IPS-18a (cell line): ENCODE results near the gene GNAQ.
"Not testable (repeated sequence)": the region's sequence is repeated elsewhere in the genome, so short reads cannot be mapped to it uniquely, and the experiment has no call there.

Source experiments
- H3K27ac ChIP-seq: one replicate; pipeline ENCODE4 v1.5.1; 2013; ENCODE audit warnings: low read length
- H3K27me3 ChIP-seq: one replicate; pipeline ENCODE4 v1.6.1; 2013; ENCODE audit warnings: mild to moderate bottlenecking, low read length; ENCODE audit not compliant: control insufficient read depth, insufficient read depth
- H3K36me3 ChIP-seq: one replicate; pipeline ENCODE4 v1.6.1; 2013; ENCODE audit warnings: low read depth, low read length; ENCODE audit not compliant: control insufficient read depth
- H3K4me1 ChIP-seq: one replicate; pipeline ENCODE4 v1.6.1; 2013; ENCODE audit warnings: low read depth, low read length; ENCODE audit not compliant: control insufficient read depth
- H3K4me3 ChIP-seq: one replicate; pipeline ENCODE4 v1.5.1; 2013; ENCODE audit warnings: low read length
- H3K9ac ChIP-seq: one replicate; pipeline ENCODE4 v1.6.1; 2013; ENCODE audit warnings: mild to moderate bottlenecking, low read length, moderate library complexity
- H3K9me3 ChIP-seq: one replicate; pipeline ENCODE4 v1.6.1; 2013; ENCODE audit warnings: low read depth, low read length; ENCODE audit not compliant: control insufficient read depth

GNAQ gene

DNA sequence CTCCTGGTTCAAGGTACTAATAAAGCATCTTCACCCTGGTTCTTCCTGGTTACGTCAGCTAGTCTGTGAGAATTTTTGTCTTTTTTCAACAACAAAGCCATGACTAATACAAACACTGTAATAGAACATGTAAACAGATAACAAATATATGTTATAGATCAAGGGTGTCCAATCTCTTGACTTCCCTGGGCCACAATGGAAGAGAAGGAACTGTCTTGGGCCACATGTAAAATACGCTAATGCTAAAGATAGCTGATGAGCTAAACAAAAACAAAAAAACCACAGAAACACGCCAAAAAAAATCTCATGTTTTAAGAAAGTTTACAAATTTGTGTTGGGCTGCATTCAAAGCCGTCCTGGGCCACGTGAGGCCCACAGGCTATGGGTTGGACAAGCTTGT is 259.0 kb downstream of the GNAQ start:
- Histone ChIP-seq H3K27ac (no peak overlapping the region), H3K36me3 (no peaks in the 10 kb centered on the region), H3K9me3 (peaks cover 3% of the 10 kb centered on the region), H3K4me1 (no peaks in the 10 kb centered on the region), H3K27me3 (no peaks in the 10 kb centered on the region), H3K9ac (no peak overlapping the region), H3K4me3 (no peak overlapping the region)

DNA sequence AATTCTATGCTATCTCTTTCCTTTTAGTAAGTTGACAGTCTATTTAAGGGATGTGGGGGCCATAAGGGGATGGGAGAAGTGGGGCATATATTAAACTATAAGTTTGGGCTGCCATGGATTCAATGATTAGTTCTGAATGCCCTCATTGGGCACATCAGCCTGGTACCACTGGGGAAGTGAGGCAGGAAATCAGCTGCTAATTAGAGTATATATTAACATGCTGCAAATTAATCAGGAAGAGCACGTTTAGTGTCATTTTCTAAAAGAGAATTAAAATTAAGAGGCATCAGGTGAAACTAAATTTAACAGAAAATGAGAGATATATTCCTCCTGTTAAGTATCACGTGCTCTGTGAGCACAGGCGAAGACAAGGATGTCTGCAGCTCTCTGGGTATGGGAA is 260.4 kb downstream of the GNAQ start:
- Histone ChIP-seq H3K27ac (no peak overlapping the region), H3K4me1 (no peaks in the 10 kb centered on the region), H3K4me3 (no peak overlapping the region), H3K9me3 (no peaks in the 10 kb centered on the region), H3K36me3 (no peaks in the 10 kb centered on the region), H3K27me3 (no peaks in the 10 kb centered on the region), H3K9ac (no peak overlapping the region)

DNA sequence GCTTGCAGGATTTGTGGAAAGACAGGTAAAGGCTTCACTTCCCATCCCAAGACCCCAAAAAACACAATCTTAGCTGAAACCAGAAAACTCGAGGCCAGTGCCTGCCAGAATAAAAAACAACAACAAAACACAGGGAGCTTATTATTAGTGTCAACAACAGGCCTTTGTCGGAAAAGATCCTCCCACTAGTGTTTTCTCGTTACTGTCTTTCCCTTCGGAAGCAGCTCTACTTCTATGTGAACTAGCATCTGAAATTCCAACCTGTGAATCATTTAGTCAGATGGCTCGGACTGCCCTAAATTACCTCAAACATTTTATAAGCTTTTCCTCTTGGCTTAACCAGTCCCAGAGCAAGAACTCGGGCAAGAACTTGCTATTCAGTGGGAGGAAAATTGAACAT is 261.3 kb downstream of the GNAQ start:
- Histone ChIP-seq H3K4me1 (no peaks in the 10 kb centered on the region), H3K9me3 (no peaks in the 10 kb centered on the region), H3K36me3 (no peaks in the 10 kb centered on the region), H3K9ac (no peak overlapping the region), H3K4me3 (no peak overlapping the region), H3K27ac (no peak overlapping the region), H3K27me3 (no peaks in the 10 kb centered on the region)

DNA sequence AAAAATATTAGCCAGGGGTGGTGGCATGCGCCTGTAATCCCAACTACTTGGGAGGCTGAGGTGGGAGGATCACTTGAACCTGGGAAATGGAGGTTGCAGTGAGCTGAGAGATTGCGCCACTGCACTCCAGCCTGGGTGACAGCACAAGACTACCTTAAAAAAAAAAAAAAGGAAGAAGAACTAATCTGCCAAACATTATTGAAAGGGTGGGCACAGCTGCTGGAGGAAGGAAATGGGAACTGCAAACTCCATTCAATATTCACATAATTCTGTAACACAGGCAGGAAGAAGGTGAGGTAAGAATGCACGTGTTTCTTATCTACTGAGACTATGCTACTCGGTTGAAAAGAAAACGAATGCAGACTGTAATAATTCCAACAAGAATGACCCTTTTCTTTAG is 262.4 kb downstream of the GNAQ start:
- H3K4me1 ChIP-seq, result no peaks in the 10 kb centered on the region
- no peak overlapping the region for H3K4me3 ChIP-seq
- no peaks in the 10 kb centered on the region for H3K36me3 ChIP-seq
- no peak overlapping the region for H3K9ac ChIP-seq
- no peaks in the 10 kb centered on the region for H3K9me3 ChIP-seq
- no peak overlapping the region for H3K27ac ChIP-seq
- H3K27me3 ChIP-seq, result no peaks in the 10 kb centered on the region

DNA sequence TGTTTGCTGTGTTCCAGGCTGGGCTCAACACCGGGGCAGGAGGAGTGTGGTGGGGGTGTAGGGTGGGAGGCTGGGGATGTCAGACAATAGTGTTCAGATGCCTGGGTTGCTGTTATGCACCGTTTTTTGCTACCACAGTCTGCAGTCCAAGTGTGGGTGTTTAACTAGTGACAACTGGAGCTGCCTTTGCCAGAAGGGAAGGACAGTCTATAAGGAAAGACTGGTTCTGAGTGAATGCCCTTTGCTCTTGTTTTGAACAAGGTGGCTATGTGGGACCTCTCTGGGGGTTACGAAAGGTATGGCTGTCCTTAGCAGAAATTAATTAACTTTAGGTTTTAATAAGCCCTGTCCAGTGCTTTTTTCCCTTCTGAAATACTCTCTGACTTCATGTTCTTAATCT is 265.0 kb downstream of the GNAQ start:
- H3K4me3 ChIP-seq, result no peak overlapping the region
- no peak overlapping the region for H3K27ac ChIP-seq
- H3K9me3 ChIP-seq, result no peaks in the 10 kb centered on the region
- H3K9ac ChIP-seq, result no peak overlapping the region
- no peaks in the 10 kb centered on the region for H3K4me1 ChIP-seq
- H3K36me3 ChIP-seq, result no peaks in the 10 kb centered on the region
- H3K27me3 ChIP-seq, result no peaks in the 10 kb centered on the region

DNA sequence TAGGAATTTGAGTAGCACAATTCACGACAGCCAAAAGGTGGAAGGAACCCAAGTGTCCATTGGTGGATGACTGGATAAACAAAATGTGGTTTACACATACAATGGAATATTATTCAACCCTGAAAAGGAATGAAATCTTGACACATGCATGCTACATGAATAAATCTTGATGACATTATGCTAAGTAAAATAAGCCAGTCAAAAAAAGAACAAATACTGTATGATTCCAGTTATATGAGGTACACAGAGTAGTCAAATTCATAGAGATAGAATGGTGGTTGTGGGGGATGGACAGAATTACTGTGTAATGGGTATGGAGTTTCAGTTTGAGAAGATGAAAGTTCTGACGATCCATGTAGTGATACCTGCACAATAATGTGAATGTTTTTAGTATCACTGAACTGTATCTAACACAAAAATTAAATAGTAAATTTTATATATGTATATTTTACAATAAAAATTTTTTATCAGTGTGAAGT is 265.8 kb downstream of the GNAQ start:
- no peak overlapping the region for H3K27ac ChIP-seq
- H3K9me3 ChIP-seq, result no peaks in the 10 kb centered on the region
- no peak overlapping the region for H3K4me3 ChIP-seq
- no peaks in the 10 kb centered on the region for H3K36me3 ChIP-seq
- no peaks in the 10 kb centered on the region for H3K4me1 ChIP-seq
- H3K27me3 ChIP-seq, result no peaks in the 10 kb centered on the region
- no peak overlapping the region for H3K9ac ChIP-seq

DNA sequence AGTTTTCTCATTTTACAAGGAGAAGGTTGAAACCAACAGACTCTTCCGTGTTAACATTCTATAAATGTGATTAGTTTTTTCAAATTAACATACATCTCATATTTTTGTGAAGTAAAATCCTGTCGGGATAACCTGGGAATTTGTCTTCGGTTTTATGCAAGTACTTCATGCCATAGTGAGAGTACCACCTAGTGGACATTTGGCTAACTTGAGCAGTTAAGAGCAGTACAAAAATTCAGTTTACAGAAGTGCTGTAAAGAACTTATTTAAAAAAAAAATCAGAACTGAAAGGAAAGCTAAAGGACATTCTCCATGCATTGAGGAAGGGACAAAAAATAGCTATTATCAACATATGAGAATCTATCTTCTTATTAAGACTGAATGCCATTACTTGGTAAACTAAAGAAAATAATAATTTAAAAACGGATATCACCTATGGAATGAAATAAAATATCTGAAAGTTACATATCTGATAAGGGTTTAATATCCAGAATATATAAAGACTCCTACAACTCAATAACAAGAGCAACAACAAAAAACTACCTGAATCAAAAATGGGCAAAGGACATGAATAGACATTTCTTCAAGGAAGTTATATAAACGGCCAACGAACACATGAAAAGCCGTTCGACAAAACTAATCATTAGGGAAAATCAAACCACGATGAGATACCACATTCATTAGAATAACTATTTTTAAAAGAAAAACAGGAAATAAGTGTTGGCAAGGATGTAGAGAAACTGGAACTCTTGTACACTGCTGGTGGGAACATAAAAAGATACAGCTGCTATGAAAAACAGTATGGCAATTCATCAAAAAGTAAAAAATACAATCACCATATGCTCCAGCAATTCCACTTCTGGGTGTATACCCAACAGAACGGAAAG is 266.5 kb downstream of the GNAQ start:
- Histone ChIP-seq H3K27me3 (no peaks in the 10 kb centered on the region), H3K27ac (no peak overlapping the region), H3K36me3 (no peaks in the 10 kb centered on the region), H3K9me3 (no peaks in the 10 kb centered on the region), H3K9ac (no peak overlapping the region), H3K4me1 (no peaks in the 10 kb centered on the region), H3K4me3 (no peak overlapping the region)

DNA sequence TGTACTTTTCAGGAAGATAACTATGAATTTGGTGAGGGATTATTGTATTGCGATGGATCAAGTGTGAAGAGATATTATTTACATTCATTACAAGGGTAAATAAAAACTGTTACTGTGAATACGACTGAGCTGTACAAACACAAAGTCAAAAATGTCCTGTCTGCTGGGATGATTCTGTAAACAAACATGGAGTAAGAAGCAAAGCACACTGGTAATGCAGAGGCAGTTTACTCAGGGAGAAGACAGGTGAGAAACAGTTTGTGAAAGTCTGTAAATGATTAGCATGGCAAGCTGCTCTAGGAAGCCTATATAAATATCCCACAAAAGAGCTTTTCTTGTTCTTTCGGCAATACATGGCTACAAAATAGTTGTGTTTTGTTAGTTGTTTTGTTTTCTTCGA is 268.0 kb downstream of the GNAQ start:
- H3K9ac ChIP-seq, result no peak overlapping the region
- H3K9me3 ChIP-seq, result no peaks in the 10 kb centered on the region
- H3K27ac ChIP-seq, result no peak overlapping the region
- no peak overlapping the region for H3K4me3 ChIP-seq
- H3K27me3 ChIP-seq, result no peaks in the 10 kb centered on the region
- no peaks in the 10 kb centered on the region for H3K36me3 ChIP-seq
- no peaks in the 10 kb centered on the region for H3K4me1 ChIP-seq

DNA sequence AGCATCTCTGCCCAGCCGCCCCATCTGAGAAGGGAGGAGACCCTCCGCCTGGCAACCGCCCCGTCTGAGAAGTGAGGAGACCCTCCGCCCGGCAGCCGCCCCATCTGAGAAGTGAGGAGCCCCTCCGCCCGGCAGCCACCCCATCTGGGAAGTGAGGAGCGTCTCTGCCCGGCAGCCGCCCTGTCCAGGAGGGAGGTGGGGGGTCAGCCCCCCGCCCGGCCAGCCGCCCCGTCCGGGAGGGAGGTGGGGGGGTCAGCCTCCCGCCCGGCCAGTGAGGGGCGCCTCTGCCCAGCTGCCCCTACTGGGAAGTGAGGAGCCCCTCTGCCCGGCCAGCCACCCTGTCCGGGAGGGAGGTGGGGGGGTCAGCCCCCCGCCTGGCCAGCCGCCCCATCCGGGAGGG is 270.7 kb downstream of the GNAQ start:
- H3K9ac ChIP-seq, H3K4me1 ChIP-seq: not testable (repeated sequence)

DNA sequence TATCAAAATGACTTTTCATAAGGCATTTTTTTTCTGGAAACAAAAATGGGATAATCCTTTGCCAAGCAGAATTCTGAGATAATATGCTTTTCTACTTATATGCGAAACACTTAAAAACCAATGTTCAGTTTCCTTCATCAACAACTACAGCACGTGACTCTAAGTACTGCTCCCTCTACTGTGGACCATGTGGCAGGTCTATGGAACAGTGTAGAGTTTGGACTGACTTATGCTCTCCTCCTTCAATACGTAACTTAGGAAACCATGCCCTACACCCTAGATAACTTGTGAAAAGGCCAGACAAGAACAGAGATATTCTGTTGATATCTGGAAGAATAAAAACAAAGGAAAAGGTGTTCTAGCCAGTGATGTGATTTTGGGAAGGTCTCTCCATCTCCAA is 272.2 kb downstream of the GNAQ start:
- no peaks in the 10 kb centered on the region for H3K27me3 ChIP-seq
- no peaks in the 10 kb centered on the region for H3K36me3 ChIP-seq
- no peaks in the 10 kb centered on the region for H3K9me3 ChIP-seq
- no peak overlapping the region for H3K4me3 ChIP-seq
- no peak overlapping the region for H3K27ac ChIP-seq
- no peaks in the 10 kb centered on the region for H3K4me1 ChIP-seq
- no peak overlapping the region for H3K9ac ChIP-seq

More for the DNA sequence above, 270.7 kb downstream of the GNAQ start:
- not testable (repeated sequence) for H3K27ac ChIP-seq, H3K4me3 ChIP-seq, H3K27me3 ChIP-seq, H3K36me3 ChIP-seq, H3K9me3 ChIP-seq

DNA sequence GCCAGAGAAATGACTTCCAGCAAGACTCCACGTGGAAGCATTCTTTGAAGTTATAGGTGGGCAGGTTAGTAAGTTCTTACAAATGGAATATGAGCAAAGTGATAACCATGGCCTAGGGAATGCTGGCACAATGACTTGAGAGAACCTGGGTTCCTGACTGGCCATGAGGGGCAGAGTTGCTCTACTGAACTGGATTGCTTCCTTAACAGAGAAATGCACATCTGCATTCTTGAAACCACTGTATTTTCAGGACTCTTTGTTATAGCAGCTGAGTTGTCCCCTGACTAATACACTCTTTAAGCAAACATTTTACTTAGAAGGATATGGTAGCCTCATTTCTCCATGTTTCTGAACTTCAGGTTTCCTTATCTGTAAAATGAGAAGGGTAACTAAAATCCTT is 275.2 kb downstream of the GNAQ start:
- Histone ChIP-seq H3K27ac (no peak overlapping the region), H3K27me3 (no peaks in the 10 kb centered on the region), H3K36me3 (no peaks in the 10 kb centered on the region)

DNA sequence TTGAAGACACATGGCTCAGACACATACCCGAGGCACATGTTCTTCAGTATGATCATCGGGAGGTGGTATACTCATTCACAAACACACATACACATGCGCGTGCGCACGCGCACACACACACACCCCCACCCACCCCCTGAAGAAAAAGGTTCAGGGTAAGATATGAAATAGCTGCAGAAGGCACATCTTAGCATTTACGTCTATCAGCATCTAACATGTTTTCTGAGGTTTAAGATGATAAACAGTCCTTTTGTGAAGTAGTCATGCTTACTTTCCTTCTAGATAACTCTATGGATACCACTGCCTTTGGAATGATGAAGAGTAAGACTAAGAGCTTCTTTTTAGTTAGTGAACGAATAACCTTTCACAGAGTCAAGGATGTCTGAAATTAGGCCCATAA is 278.4 kb downstream of the GNAQ start:
- H3K36me3 ChIP-seq, result no peaks in the 10 kb centered on the region
- no peaks in the 10 kb centered on the region for H3K4me1 ChIP-seq
- H3K9ac ChIP-seq, result no peak overlapping the region
- H3K9me3 ChIP-seq, result no peaks in the 10 kb centered on the region
- no peaks in the 10 kb centered on the region for H3K27me3 ChIP-seq
- no peak overlapping the region for H3K4me3 ChIP-seq
- no peak overlapping the region for H3K27ac ChIP-seq

More for the DNA sequence above, 275.2 kb downstream of the GNAQ start:
- Histone ChIP-seq H3K4me3 (no peak overlapping the region), H3K9ac (no peak overlapping the region), H3K4me1 (no peaks in the 10 kb centered on the region), H3K9me3 (no peaks in the 10 kb centered on the region)
